ENCODE data around the gene GPR26. TPM values are rescaled to one million over a fixed set of nuclear protein-coding genes. Genes with fewer than 3 reads are reported as not detected.

GPR26 gene
- total and polyA plus RNA-seq, 2 of the 4 experiments (the other 2 are of a cell fraction): not detected

DNA sequence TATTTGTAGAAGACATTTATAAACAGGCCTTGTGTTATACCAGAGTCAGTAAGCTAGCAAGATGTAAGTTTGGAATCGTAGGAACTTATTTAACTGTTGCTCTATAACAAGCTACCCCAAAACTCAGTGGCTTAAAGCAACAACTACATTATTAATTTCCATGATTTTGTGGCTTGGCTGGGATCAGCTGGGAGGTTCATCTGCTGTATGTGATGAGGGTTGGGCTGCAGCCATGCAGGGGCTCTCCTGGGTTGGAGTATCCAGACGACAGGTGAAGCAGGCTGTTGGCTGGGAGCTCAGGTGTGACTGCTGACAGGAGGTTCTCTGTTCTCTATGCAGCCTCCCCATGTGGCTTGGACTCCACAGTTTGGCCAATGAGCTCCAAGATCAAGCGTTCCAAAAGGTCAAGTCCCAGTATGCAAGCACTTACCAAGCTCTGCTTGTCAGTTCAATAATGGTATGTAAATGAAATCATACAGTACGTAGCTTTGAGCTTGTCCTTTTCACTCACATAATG, 52.4 kb downstream of the GPR26 start:
- POLR2A ChIA-PET (ENCODE audit: unreplicated experiment): no interaction called here
- H3K27me3 ChIP-seq (ENCODE audit: control insufficient read depth, insufficient read depth, low read length): no peaks in the 10 kb centered on the region
- no peak overlapping the region for H2AFZ ChIP-seq (replicated peaks; ENCODE audit: low read length, poor library complexity)
- H3K14ac ChIP-seq (replicated peaks; ENCODE audit: low read depth, low read length): no peak overlapping the region
- no peak overlapping the region for H4K5ac ChIP-seq (ENCODE audit: low read depth, low read length)
- DNase-seq (no peak), ATAC-seq (ENCODE audit: low read depth) (no peak)
- H2BK15ac ChIP-seq (ENCODE audit: low read depth, low read length): no peak overlapping the region
- in situ Hi-C loops (cut with MboI; ENCODE audit: low sequenced_read_pairs): no loop called here
- dilution Hi-C loops (cut with HindIII; ENCODE audit: low sequenced_read_pairs, unreplicated experiment): no loop called here
- CTCF ChIA-PET: interaction anchor here (0.6 kb wide), 1 partner anchor 280 kb away, joined by 4 read pairs; no protein-coding TSS in a partner anchor
- no peaks in the 10 kb centered on the region for H3K36me3 ChIP-seq (ENCODE audit: control insufficient read depth, insufficient read depth, low read length)
- WGBS, 2 experiments (ENCODE audit: extremely low coverage in 2 of 2, insufficient read length in 1 of 2): 20% methylated on average over 1 of the region's 4 CpGs; no CpG with 5 or more reads in 1 of the 2 experiments
- H3K4ac ChIP-seq (ENCODE audit: low read depth, low read length): no peak overlapping the region
- H4K8ac ChIP-seq (ENCODE audit: low read depth in 2 of 2, low read length in 2 of 2): no peak overlapping the region
- no TSS peak for BruUV-seq (replicated peaks)
- H2AK5ac ChIP-seq (ENCODE audit: low read depth, low read length): no peak overlapping the region
- H4K20me1 ChIP-seq (ENCODE audit: insufficient read depth, low read length): no peaks in the 10 kb centered on the region
- H3K18ac ChIP-seq (ENCODE audit: low read depth, low read length): no peak overlapping the region
- H3K4me1 ChIP-seq (ENCODE audit: control insufficient read depth, insufficient read depth, low read length): no peaks in the 10 kb centered on the region
- no peak overlapping the region for H3K23ac ChIP-seq (ENCODE audit: low read depth, low read length)
- no peak overlapping the region for H3K27ac ChIP-seq (ENCODE audit: insufficient read depth, low read length)
- H3K4me3 ChIP-seq (ENCODE audit: insufficient read depth, low read depth, low read length): no peak overlapping the region
- no peak overlapping the region for H2AK9ac ChIP-seq (replicated peaks; ENCODE audit: low read depth, low read length, poor library complexity)
- no peaks in the 10 kb centered on the region for H3K9me1 ChIP-seq (ENCODE audit: insufficient read depth, low read length)
- H3K79me1 ChIP-seq (ENCODE audit: low read depth in 1 of 2, low read length in 2 of 2): no peaks in the 10 kb centered on the region
- no peak overlapping the region for H3K4me2 ChIP-seq (ENCODE audit: low read depth, low read length)
- intact Hi-C loops (cut with micrococcal nuclease): no loop called here
- no peak overlapping the region for H3K56ac ChIP-seq (ENCODE audit: extremely low read depth, insufficient read depth, low read length)
- TF ChIP-seq RAD21 (IDR thresholded peaks at IDR 0.05; ENCODE audit: low read length) (no peak), NFE2L2 (IDR thresholded peaks at IDR 0.05; ENCODE audit: low read depth, low read length) (no peak), MAFK (IDR thresholded peaks at IDR 0.05; ENCODE audit: low read depth, low read length) (no peak), POLR2A (IDR thresholded peaks at IDR 0.05; ENCODE audit: low read depth, low read length) (no peak)
- TF ChIP-seq, protein P1, sequence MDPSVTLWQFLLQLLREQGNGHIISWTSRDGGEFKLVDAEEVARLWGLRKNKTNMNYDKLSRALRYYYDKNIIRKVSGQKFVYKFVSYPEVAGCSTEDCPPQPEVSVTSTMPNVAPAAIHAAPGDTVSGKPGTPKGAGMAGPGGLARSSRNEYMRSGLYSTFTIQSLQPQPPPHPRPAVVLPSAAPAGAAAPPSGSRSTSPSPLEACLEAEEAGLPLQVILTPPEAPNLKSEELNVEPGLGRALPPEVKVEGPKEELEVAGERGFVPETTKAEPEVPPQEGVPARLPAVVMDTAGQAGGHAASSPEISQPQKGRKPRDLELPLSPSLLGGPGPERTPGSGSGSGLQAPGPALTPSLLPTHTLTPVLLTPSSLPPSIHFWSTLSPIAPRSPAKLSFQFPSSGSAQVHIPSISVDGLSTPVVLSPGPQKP (IDR thresholded peaks at IDR 0.05; ENCODE audit: borderline replicate concordance, low read depth, low read length): no peak
- no peak overlapping the region for H2BK120ac ChIP-seq (ENCODE audit: low read depth, low read length)
- no peak overlapping the region for H2BK5ac ChIP-seq (ENCODE audit: low read depth, low read length, poor library complexity, severe bottlenecking)
- no peak overlapping the region for H3K9ac ChIP-seq (ENCODE audit: low read depth, low read length)
- no peak overlapping the region for H4K91ac ChIP-seq (ENCODE audit: insufficient read depth, low read depth, low read length)
- H3K9me3 ChIP-seq (ENCODE audit: control insufficient read depth, insufficient read depth, low read length): peaks cover 41% of the 10 kb centered on the region
- H2BK20ac ChIP-seq (ENCODE audit: low read depth, low read length): no peak overlapping the region

Measured in IMR-90 (cell line).